Adrenal gland (tissue), 5 donors: Measurements from ENCODE around the gene LRFN2.

Experiments
- CTCF ChIP-seq, 6 experiments: fragments of 450-650 bp in 4 of 6; fragments of 200-600 bp in 2 of 6; sonication (generic) in 1 of 6; IDR thresholded peaks; 1 replicate in 5 of 6; 2 replicates in 1 of 6; pipeline versions ENCODE4 v1.5.1 to v1.8.0; 2016 to 2021; ENCODE audit warnings: antibody characterized with exemption in 6 of 6, mild to moderate bottlenecking in 2 of 6, moderate library complexity in 1 of 6
- POLR2A ChIP-seq, 2 donors: fragments of 450-650 bp; IDR thresholded peaks; one replicate each; pipeline ENCODE4 v1.6.1; 2017; ENCODE audit warnings: antibody characterized with exemption in 2 of 2, mild to moderate bottlenecking in 2 of 2, moderate library complexity in 1 of 2
- donor health status: DM: no; HTN: no; CAD: no.

GRCh38 chr6:40456390-40457013 lies 130.7 kb downstream of the LRFN2 start:
- no peak for TF ChIP-seq POLR2A (IDR thresholded peaks at IDR 0.05)
- no peak for TF ChIP-seq CTCF (IDR thresholded peaks at IDR 0.05)
